ENCODE data around the gene LTBP4.

Gene LTBP4

DNA sequence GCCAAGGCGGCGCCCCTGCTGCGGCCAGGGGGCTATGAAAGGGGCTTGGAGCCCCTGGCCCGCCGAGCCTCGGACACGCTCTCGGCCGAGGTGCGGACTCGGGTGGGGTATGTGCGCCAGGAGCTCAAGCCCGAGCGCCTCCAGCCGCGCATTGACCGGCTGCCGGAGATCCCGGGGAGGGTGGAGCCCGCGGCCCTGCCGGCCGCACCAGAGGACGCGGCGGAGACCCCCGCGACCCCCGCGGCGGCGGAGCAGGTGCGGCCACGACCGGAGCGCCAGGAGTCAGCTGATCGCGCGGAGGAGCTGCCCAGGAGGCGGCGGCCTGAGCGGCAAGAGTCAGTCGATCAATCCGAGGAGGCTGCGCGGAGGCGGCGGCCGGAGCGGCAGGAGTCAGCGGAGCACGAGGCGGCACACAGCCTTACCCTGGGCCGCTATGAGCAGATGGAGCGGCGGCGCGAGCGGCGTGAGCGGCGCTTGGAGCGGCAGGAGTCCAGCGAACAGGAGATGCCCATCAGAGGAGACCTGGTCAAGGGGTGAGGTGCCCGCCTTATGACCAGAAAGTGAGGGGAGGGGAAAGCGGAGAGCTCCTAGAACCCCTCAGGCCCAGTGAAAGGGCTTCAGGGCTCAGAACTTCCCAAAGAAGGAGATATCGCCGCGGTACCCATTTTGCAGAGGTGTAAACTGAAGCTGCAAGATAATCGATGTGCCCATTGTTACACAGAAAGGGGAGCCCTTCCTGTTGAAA is 33.2 kb upstream of the LTBP4 start:
- ChIA-PET CTCF (interaction anchor here (1.0 to 1.2 kb wide), 2 partner anchors 17 to 33 kb away, joined by 3 read pairs; no protein-coding TSS in a partner anchor), POLR2A (no interaction called here)
- WGBS (ENCODE audit: insufficient coverage): 10% methylated on average over 65 of the region's 70 CpGs
- H3K27me3 ChIP-seq (replicated peaks in 2 of 5; ENCODE audit: control insufficient read depth in 4 of 5, insufficient read depth in 5 of 5, low read length in 4 of 5): peaks cover 0 to 48% (median 12%) of the 10 kb centered on the region in 5 experiments
- H3K36me3 ChIP-seq (ENCODE audit: control insufficient read depth in 4 of 4, insufficient read depth in 4 of 4, low read length in 3 of 4): no peaks in the 10 kb centered on the region
- no peak for DNase-seq
- H3K27ac ChIP-seq (ENCODE audit: insufficient read depth in 1 of 2, low read depth in 1 of 2, low read length in 2 of 2, poor library complexity in 1 of 2, severe bottlenecking in 2 of 2): no peak overlapping the region
- no peaks in the 10 kb centered on the region for H3K9me3 ChIP-seq (ENCODE audit: control extremely low read depth in 1 of 5, control insufficient read depth in 4 of 5, insufficient read depth in 2 of 5, low read depth in 1 of 5, low read length in 4 of 5)
- H3K4me3 ChIP-seq (ENCODE audit: control insufficient read depth in 1 of 7, extremely low read depth in 1 of 7, insufficient read depth in 4 of 7, low read depth in 2 of 7, low read length in 6 of 7): peak overlapping the region in 3 of 7 experiments; percentile 19 to 40 (median 38)
- peaks cover 0 to 12% (median 8%) of the 10 kb centered on the region in 4 experiments for H3K4me1 ChIP-seq (ENCODE audit: control extremely low read depth in 1 of 4, control insufficient read depth in 4 of 4, insufficient read depth in 4 of 4, low read length in 3 of 4)

DNA sequence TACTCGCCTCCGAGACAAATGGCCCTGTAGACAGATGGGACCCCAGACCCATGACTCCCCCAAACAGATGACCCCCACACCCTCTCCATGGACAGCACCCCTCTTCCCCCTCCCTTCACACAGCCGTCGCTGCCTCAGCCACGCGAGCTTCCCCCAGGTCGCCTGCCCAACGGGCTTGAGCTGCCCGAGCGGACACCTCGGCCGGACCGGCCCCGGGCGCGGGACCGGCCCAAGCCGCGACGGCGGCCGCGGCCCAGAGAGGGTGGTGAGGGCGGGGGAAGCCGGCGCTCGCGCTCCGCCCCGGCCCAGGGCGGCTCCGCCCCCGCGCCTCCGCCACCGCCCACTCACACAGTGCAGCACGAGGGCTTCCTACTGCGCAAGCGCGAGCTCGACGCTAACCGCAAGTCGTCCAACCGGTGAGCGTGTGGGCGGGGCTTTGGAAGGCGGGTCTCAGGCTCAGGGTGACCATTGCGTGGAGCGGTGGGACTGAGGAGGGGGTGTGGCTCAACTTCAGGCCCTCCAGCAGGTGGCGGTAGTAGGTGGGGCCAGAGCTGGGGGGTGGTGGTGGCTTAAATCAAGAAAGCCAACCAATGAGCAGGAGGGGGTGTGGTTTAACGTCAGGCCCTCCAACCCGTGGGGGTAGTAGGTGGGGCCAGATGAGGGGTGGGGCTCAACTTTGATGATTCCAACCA is 30.7 kb upstream of the LTBP4 start:
- Histone ChIP-seq H3K4me3 (ENCODE audit: control insufficient read depth in 1 of 7, extremely low read depth in 1 of 7, insufficient read depth in 4 of 7, low read depth in 2 of 7, low read length in 6 of 7) (peak overlapping the region in 6 of 7 experiments; percentile 10 to 73 (median 52)), H3K4me1 (ENCODE audit: control extremely low read depth in 1 of 4, control insufficient read depth in 4 of 4, insufficient read depth in 4 of 4, low read length in 3 of 4) (peaks cover 0 to 12% (median 8%) of the 10 kb centered on the region in 4 experiments), H3K36me3 (ENCODE audit: control insufficient read depth in 4 of 4, insufficient read depth in 4 of 4, low read length in 3 of 4) (no peaks in the 10 kb centered on the region), H3K27me3 (replicated peaks in 2 of 5; ENCODE audit: control insufficient read depth in 4 of 5, insufficient read depth in 5 of 5, low read length in 4 of 5) (peaks cover 0 to 42% (median 12%) of the 10 kb centered on the region in 5 experiments), H3K9me3 (ENCODE audit: control extremely low read depth in 1 of 5, control insufficient read depth in 4 of 5, insufficient read depth in 2 of 5, low read depth in 1 of 5, low read length in 4 of 5) (no peaks in the 10 kb centered on the region), H3K27ac (ENCODE audit: insufficient read depth in 1 of 2, low read depth in 1 of 2, low read length in 2 of 2, poor library complexity in 1 of 2, severe bottlenecking in 2 of 2) (no peak overlapping the region)
- WGBS (ENCODE audit: insufficient coverage): under 1% methylated on average over 30 of the region's 53 CpGs
- DNase-seq: peak; percentile 99 to 100 (median 100)
- ChIA-PET CTCF (interaction anchor here (1.0 to 1.9 kb wide), 12 partner anchors 8 to 207 kb away, joined by 3 to 11 read pairs (median 4); partner anchors contain the start of genes LTBP4 and RAB4B), POLR2A (interaction anchor here (0.6 to 0.7 kb wide), 2 partner anchors 34 to 50 kb away, joined by 3 to 4 read pairs; no protein-coding TSS in a partner anchor)

DNA sequence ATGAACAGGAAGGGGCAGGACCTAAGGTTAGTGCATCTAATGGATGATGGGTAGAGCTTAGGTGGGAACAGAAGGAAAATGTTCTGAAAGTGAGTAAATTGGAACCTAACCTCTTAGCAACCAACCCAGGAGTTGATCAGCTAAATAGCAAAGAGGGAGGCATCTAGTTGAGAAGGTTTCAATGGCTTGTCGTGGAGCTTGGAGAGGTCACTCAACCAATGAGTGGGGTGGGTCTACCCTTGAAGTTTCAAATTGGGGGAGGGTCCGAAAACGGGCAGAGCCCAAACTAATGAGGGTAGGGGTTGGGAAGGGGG is 30.2 kb upstream of the LTBP4 start:
- Histone ChIP-seq H3K27me3 (replicated peaks in 2 of 5; ENCODE audit: control insufficient read depth in 4 of 5, insufficient read depth in 5 of 5, low read length in 4 of 5) (peaks cover 0 to 37% (median 12%) of the 10 kb centered on the region in 5 experiments), H3K36me3 (ENCODE audit: control insufficient read depth in 4 of 4, insufficient read depth in 4 of 4, low read length in 3 of 4) (no peaks in the 10 kb centered on the region), H3K4me1 (ENCODE audit: control extremely low read depth in 1 of 4, control insufficient read depth in 4 of 4, insufficient read depth in 4 of 4, low read length in 3 of 4) (peaks cover 0 to 16% (median 12%) of the 10 kb centered on the region in 4 experiments), H3K9me3 (ENCODE audit: control extremely low read depth in 1 of 5, control insufficient read depth in 4 of 5, insufficient read depth in 2 of 5, low read depth in 1 of 5, low read length in 4 of 5) (no peaks in the 10 kb centered on the region), H3K27ac (ENCODE audit: insufficient read depth in 1 of 2, low read depth in 1 of 2, low read length in 2 of 2, poor library complexity in 1 of 2, severe bottlenecking in 2 of 2) (no peak overlapping the region), H3K4me3 (ENCODE audit: control insufficient read depth in 1 of 7, extremely low read depth in 1 of 7, insufficient read depth in 4 of 7, low read depth in 2 of 7, low read length in 6 of 7) (peak overlapping the region in 2 of 7 experiments; percentile 4 to 73)
- ChIA-PET CTCF (interaction anchor here (0.6 to 1.9 kb wide), 14 partner anchors 8 to 207 kb away, joined by 3 to 11 read pairs (median 4); partner anchors contain the start of genes LTBP4 and RAB4B), POLR2A (no interaction called here)
- WGBS (ENCODE audit: insufficient coverage): 67% methylated on average over 1 of the region's 3 CpGs
- DNase-seq: no peak

DNA sequence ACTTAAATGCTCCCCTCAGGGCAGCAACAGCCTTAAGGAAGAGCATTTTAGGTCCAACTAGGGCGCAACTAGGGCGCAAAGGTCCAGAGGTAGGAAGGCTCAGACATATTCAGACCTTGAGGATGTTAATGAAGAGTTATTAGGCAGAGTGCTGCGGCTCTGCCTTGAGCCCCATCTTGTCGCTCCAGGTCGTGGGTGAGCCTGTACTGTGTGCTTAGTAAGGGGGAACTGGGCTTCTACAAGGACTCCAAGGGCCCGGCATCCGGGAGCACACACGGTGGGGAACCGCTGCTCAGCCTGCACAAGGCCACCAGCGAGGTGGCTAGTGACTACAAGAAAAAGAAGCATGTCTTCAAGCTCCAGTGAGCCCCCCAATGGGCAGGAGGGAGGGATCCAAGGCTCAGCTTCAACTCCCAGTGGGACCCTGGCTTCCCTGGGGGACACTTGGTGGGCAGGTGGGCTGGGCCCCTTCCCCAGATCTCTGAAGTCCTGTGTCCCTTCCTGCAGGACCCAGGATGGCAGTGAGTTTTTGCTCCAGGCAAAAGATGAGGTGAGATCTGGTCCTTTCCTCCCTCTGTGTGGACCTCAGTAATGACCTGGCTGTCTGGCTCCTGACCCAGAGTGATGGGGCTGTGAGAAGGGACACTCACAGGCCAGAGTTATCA is 29.2 kb upstream of the LTBP4 start:
- ChIA-PET CTCF (interaction anchor here (0.7 to 1.4 kb wide), 2 partner anchors 16 to 25 kb away, joined by 3 to 5 read pairs; no protein-coding TSS in a partner anchor), POLR2A (no interaction called here)
- Histone ChIP-seq H3K27ac (ENCODE audit: insufficient read depth in 1 of 2, low read depth in 1 of 2, low read length in 2 of 2, poor library complexity in 1 of 2, severe bottlenecking in 2 of 2) (no peak overlapping the region), H3K36me3 (ENCODE audit: control insufficient read depth in 4 of 4, insufficient read depth in 4 of 4, low read length in 3 of 4) (no peaks in the 10 kb centered on the region), H3K4me1 (ENCODE audit: control extremely low read depth in 1 of 4, control insufficient read depth in 4 of 4, insufficient read depth in 4 of 4, low read length in 3 of 4) (peaks cover 0 to 20% (median 15%) of the 10 kb centered on the region in 4 experiments), H3K4me3 (ENCODE audit: control insufficient read depth in 1 of 7, extremely low read depth in 1 of 7, insufficient read depth in 4 of 7, low read depth in 2 of 7, low read length in 6 of 7) (no peak overlapping the region), H3K27me3 (replicated peaks in 2 of 5; ENCODE audit: control insufficient read depth in 4 of 5, insufficient read depth in 5 of 5, low read length in 4 of 5) (peaks cover 0 to 27% (median 12%) of the 10 kb centered on the region in 5 experiments), H3K9me3 (ENCODE audit: control extremely low read depth in 1 of 5, control insufficient read depth in 4 of 5, insufficient read depth in 2 of 5, low read depth in 1 of 5, low read length in 4 of 5) (no peaks in the 10 kb centered on the region)
- WGBS (ENCODE audit: insufficient coverage): 91% methylated on average over 9 of the region's 10 CpGs
- DNase-seq: no peak

DNA sequence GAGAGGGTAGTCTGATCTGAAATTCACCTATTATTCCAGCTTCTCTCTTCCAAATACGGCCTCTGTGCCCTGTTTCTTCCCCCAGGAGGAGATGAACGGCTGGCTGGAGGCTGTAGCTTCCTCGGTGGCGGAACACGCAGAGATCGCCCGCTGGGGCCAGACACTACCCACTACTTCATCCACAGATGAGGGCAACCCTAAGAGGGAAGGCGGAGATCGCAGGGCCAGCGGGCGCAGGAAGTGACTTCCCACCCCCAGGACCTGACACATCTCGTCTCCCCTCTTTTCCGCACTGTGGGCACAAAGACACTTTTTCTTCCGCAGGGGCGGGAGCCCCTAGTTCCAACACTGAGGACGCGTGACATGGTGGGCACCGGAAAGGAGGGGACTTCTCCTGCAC is 25.8 kb upstream of the LTBP4 start:
- Histone ChIP-seq H3K4me3 (ENCODE audit: control insufficient read depth in 1 of 7, extremely low read depth in 1 of 7, insufficient read depth in 4 of 7, low read depth in 2 of 7, low read length in 6 of 7) (no peak overlapping the region), H3K27ac (ENCODE audit: insufficient read depth in 1 of 2, low read depth in 1 of 2, low read length in 2 of 2, poor library complexity in 1 of 2, severe bottlenecking in 2 of 2) (no peak overlapping the region), H3K36me3 (ENCODE audit: control insufficient read depth in 4 of 4, insufficient read depth in 4 of 4, low read length in 3 of 4) (peaks cover 0 to 6% (median under 1%) of the 10 kb centered on the region in 4 experiments), H3K9me3 (ENCODE audit: control extremely low read depth in 1 of 5, control insufficient read depth in 4 of 5, insufficient read depth in 2 of 5, low read depth in 1 of 5, low read length in 4 of 5) (no peaks in the 10 kb centered on the region), H3K4me1 (ENCODE audit: control extremely low read depth in 1 of 4, control insufficient read depth in 4 of 4, insufficient read depth in 4 of 4, low read length in 3 of 4) (peaks cover 4 to 38% (median 33%) of the 10 kb centered on the region in 4 experiments), H3K27me3 (replicated peaks in 2 of 5; ENCODE audit: control insufficient read depth in 4 of 5, insufficient read depth in 5 of 5, low read length in 4 of 5) (peaks cover 0 to 3% (median 0%) of the 10 kb centered on the region in 5 experiments)
- WGBS (ENCODE audit: insufficient coverage): 97% methylated on average over 11 of the region's 18 CpGs
- ChIA-PET CTCF (interaction anchor here (1.7 kb wide), 1 partner anchor 16 kb away, joined by 3 read pairs; no protein-coding TSS in a partner anchor), POLR2A (no interaction called here)
- no peak for DNase-seq

DNA sequence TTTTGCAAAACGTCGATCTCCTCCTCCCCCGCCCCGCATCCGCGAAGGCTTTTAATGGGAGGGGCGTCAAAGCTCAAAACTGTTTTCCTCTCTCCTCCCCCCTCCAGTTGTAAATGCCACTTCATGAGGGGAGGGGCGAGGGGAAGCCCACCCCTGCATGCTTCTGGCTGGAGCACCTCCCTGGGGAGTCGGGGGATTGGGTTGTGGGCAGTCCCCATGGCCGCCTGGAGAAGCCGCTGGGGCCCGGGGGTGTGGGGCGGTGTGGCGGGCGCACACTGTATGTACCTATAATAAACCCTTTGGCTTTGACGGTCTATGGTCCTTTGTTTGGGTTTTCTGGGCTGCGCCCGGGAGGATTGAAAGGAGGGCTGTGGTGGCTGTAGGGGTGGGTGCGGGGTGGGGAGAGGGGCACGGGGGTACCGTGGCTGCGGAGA is 25.0 kb upstream of the LTBP4 start:
- H3K27ac ChIP-seq (ENCODE audit: insufficient read depth in 1 of 2, low read depth in 1 of 2, low read length in 2 of 2, poor library complexity in 1 of 2, severe bottlenecking in 2 of 2): no peak overlapping the region
- H3K4me1 ChIP-seq (ENCODE audit: control extremely low read depth in 1 of 4, control insufficient read depth in 4 of 4, insufficient read depth in 4 of 4, low read length in 3 of 4): peaks cover 4 to 42% (median 37%) of the 10 kb centered on the region in 4 experiments
- POLR2A ChIA-PET: no interaction called here
- peak overlapping the region in 6 of 7 experiments; percentile 75 to 88 (median 79) for H3K4me3 ChIP-seq (ENCODE audit: control insufficient read depth in 1 of 7, extremely low read depth in 1 of 7, insufficient read depth in 4 of 7, low read depth in 2 of 7, low read length in 6 of 7)
- peaks cover 0 to 15% (median 6%) of the 10 kb centered on the region in 4 experiments for H3K36me3 ChIP-seq (ENCODE audit: control insufficient read depth in 4 of 4, insufficient read depth in 4 of 4, low read length in 3 of 4)
- peaks cover 0 to 3% (median 0%) of the 10 kb centered on the region in 5 experiments for H3K27me3 ChIP-seq (replicated peaks in 2 of 5; ENCODE audit: control insufficient read depth in 4 of 5, insufficient read depth in 5 of 5, low read length in 4 of 5)
- 3% methylated on average over 13 of the region's 22 CpGs for WGBS (ENCODE audit: insufficient coverage)
- CTCF ChIA-PET: no interaction called here
- no peak for DNase-seq
- no peaks in the 10 kb centered on the region for H3K9me3 ChIP-seq (ENCODE audit: control extremely low read depth in 1 of 5, control insufficient read depth in 4 of 5, insufficient read depth in 2 of 5, low read depth in 1 of 5, low read length in 4 of 5)
